ENCODE measurements around the gene PMS1.

- TF ChIP-seq CTCF (IDR thresholded peaks at IDR 0.05 in 4 of 5, conservative IDR thresholded peaks at IDR 0.05 in 1 of 5) (no peak), POLR2A (IDR thresholded peaks at IDR 0.05) (no peak)
These were observed 40.6 kb downstream of the PMS1 start for GRCh38 chr2:189824694-189825396.
